ENCODE results near the gene SCD5.
"Not testable (repeated sequence)": the region's sequence is repeated elsewhere in the genome, so short reads cannot be mapped to it uniquely, and the experiment has no call there.

SCD5 gene

DNA sequence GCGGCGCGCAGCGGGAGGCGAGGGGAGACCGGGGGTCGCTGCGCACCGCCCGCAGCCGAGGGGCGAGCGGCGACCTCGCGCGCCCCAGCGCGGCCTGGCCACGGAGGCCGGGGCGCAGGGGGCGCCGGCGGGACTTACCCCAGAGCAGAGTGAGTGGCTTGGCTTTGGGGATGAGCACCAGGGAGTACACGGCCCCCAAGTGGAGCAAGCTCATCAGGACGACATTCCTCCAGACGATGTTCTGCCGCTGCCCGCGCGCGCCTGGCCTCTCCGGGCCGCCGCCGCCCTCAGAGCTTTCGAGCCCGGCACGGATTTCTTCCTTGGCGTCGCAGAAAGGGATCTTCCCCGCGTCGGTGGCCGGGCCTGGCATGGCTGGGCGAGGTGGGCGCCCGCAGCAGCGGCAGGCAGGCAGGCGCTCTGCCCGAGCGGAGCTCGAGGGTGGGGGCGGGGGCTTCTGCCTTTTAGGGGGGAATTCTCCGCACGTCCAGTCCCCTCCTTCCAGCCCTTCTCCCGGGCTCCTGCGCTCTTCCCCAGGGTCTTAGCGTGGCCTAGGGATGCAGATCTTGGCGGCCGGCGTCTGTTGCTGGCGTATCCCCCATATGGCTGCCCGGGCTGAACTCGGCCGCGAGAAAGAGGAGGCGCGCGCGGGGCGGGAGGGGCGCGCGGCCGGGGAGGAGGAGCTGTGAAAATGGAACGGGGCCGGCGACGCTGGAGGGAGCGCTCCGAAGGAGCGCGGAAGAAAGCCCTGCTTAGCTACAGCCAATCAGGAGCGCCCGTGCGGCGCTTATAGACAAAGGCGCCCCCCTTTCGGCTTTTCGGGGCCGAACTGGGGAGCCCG lies at the start of gene SCD5:
Gene SCD5 (minus strand): TSS at position 629 of the 838 bp plus-strand sequence. CDS start 259 bp downstream, at position 370.
- peak; percentile 6 for DNase-seq

DNA sequence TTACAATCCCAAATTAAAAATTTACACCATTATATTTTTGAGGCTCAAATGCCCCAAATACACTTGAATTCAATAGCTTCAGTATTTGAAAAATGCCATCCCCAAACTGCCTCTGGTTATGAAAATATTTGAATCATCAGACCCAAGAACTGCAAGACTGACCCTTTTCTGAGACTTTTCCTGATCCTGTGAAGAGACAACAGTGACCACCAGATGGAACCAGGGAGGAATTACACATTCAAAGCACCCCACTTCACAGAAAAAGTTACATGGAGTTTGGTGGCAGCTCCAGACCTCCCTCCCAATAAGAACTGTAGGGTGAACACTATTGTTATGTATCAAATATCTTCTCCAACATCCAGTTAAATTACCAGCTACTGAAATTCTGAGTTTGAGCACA lies 44.0 kb upstream of the SCD5 start:
- DNase-seq = no peak

DNA sequence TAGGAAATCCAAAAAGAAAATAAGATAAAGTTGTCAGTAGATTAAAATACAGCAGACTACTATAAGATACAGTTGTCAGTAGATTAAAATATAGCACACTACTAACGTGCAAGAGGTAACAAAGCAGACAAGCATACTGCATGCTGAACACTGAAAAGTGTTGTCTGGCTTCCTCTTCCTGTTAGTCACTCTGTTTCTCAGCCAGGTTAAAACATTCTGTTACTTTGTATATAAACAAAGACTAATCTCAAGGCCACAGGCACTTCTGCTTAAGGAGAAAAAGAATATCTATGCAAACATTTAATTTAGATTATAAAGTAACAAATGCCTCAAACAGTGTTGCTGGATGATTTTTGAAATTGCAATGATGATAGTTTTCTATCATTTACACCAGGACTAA lies 41.0 kb upstream of the SCD5 start:
- DNase-seq = no peak

DNA sequence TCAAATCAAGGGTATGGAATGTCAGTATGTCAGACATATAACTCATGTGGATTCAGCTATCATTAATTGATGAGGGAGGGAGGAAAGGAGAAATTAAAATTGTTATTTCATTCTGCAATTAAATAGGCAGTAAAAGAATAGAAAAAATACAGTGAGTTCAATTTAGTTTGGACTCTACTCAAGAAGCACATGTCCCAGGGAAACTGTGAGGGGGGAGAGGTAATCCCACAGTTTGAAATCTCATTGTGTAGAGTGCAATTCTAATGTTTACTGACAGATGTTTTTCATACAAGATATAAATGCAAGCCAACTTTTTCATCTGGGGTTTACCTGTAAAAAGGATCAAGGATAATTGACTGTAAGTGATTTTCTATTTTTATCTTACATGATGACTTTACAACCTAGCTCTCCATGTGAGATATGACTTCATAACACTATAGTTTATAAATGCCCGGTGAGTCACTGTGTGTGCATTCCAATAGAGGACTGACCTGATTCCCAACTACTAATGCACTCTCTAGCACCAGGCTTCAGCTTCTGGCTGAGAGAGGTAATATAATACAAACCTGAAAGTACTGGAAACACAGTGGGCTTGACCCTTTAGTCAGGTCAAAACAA lies 35.2 kb upstream of the SCD5 start:
- no peak for DNase-seq

DNA sequence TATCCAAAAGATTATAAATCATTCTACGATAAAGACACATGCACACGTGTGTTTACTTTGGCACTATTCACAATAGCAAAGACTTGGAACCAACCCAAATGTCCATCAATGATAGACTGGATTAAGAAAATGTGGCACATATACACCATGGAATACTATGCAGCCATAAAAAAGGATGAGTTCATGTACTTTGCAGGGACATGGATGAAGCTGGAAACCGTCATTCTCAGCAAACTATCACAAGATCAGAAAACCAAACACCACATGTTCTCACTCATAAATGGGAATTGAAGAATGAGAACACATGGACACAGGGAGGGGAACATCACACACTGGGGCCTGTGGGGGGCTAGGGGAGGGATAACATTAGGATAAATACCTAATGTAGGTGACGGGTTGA lies 34.5 kb upstream of the SCD5 start:
- DNase-seq = not testable (repeated sequence)

DNA sequence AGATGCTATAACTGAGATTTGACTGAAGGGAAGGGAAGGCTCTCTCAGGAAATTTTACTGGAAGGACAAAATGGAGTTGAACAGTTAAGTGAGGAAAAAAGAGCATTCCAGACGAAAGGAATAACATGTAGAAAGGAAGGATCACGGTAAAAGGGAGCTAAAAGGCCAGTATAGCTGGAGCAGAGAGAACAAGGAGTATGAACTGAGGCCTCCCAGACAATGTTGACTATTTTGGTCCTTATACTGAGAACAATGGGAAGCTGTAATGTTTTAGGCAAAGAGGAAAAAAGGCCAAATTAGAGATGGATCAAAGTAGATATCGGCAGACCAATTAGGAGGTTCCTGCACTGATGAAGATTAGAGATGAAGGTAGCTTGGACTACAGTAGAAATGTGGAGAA lies 26.8 kb upstream of the SCD5 start:
- no peak for DNase-seq

DNA sequence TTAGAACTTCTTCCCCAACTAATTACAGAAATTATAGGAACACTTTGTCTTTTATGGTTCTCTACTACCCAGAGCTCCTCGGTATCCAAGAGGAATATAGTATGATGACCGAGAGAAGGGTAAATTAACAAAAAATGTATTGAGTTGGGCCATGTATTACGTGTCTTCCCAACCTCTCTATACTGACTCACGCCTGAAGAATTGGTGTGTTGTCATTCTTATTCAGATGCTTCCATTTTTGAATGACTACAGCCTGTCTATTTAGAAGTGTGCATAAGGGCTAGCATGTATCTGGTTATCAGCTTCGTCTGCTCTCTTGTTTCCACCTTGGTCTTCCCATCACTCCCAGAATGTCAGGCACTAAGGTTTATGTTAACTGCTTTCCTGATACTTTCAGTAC lies 24.5 kb upstream of the SCD5 start:
- DNase-seq = no peak

DNA sequence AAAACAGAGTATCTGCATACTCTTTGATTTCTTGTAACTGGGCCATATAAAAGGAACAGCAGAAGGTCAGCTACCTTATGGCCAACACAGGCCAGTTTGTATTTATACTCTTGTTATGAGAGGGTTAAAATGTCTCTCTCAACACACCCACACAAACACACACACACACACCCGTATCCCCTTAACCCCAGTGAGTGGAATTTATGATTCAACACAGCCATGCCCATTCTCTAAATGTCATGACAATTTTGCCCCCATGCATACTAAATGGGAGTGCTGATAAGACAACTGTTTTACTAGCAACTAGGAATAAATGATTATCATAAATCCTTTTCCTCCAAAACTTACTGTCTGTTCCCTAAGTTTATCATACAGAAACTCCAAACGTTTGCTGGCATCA lies 22.1 kb upstream of the SCD5 start:
- no peak for DNase-seq

DNA sequence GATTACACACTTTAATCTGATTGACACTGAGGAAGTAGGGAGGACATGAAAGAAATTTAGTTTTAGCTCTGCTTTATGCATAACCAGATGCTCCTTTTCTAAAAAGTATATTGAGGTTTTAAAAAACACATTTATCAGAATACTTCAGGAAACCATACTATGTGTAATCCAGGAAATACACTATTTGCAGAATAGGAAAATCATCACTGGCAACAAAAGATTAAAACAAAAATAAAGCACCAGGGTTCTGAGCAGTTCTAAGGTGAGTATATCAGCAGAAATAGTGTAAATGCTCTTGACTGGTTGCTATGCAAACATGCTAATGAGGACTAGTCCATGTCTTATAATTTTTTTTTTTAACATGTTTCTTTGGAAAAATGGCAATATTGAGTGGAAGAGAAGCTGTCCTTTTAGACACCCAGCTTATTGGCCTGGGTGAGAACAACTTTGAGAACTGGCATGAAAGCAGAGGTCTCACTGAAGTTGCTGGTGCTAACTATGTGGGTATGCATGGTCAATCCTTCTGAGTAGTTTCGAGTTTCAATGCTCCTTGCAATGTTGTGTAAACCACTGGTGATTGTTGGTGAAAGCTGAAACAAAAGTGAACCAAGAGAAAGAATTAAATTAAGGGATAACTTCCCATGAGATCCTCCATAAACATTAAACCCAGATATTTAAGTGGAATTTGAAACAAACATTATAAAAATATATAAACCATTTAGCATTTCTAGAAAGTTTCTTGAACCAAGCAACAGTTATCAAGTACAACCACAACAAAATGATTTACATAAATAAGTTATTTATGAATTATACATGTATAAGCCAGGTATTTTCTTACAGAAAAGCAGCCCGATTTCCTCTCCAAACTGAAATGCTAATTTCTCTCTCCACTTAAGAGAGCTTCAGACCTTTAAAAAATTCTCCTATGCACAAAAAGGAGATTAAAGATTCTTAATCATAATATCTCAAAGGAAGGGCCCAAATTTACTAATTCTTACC lies 20.4 kb upstream of the SCD5 start:
- no peak for DNase-seq

DNA sequence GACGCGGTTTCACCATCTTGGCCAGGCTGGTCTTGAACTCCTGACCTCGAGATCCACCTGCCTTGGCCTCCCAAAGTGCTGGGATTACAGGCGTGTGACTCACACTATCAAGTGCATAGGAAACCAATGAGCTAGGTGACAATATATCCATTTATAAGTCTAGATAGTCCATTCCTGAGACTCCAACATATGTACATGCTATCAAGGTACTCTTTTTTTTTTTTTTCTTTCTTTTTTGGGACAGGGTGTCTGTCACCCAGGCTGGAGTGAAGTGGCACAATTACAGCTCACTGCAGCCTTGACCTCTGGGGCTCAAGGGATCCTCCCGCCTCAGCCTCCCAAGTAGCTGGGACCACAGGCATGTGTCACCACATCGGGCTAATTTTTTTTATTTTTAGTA lies 18.3 kb upstream of the SCD5 start:
- not testable (repeated sequence) for DNase-seq

DNA sequence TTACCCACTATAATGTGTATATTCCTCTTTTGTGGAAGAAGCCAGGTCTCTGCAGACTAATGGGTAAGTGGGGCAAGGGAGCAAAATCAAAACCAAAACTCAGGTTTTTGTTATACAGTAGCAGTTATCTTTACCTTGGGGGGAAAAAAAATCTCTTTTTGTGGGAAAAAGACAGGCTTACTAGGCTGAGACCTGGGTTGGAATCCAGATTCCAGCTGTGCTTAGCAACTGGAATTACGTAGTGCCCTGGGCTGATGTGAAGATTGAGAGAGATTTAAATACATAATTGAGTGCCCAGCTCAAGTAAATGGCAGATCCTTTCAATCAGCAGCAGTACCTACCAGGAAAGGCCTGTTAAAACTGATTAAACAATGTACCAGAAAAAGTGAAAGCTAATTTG lies 15.4 kb upstream of the SCD5 start:
- no peak for DNase-seq

DNA sequence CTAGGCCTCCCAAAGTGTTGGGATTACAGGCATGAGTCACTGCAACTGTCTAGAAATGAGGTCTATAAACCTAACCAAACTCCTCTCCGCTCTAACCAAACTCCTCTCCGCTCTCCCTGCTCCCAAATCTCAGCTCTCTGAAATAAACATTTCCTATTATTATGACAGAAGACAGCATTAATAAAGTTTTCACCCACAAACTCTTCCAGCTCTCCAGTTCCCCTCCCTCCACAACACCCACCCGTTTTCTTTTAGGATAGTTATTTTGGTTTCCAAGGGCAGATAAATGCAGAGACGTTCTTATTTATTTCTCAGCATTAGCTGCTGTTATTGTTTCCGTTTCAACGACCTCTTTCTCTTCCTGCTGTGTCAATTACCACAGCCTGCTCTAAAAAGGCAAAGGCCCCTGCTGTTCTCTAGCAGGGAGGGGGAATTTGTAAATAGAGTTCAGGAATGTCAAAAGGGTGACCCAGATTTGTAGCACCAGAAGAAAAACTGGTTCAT lies 13.3 kb upstream of the SCD5 start:
- DNase-seq = no peak

DNA sequence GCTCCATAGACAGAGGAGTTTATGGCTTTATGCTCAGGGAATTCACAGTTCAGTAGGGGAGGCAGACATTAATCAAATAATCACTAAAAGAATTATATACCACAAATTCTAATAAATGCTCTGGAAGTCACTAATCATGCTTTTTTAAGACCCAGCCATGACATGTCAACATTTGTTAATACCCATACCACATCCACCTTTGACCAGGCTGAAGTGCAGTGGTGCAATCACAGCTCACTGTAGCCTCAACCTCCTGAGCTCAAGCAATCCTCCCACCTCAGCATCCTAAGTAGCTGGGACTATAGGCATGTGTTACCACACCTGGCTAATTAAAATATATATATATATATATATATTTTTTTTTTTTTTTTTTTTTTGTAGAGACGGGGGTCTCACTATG lies 12.8 kb upstream of the SCD5 start:
- no peak for DNase-seq

DNA sequence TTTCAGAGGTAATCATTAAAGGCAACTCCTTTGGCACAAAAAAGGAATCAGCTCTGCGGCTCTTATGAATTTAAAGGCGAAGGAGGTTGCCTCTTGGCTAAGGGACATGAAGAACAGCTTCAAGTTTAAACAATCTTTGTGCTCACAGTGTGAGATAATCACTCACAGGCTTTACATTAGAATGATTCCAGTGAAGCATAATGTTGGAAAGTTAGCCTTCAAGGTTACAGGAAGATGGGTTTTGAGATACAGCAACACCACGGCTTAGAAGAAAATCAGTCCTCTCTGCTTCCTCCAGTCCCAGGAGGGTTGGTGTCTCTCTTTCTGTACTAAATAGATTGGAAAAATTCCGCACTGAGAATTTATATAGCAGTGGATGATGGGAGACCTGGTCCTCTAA lies 11.6 kb upstream of the SCD5 start:
- no peak for DNase-seq

DNA sequence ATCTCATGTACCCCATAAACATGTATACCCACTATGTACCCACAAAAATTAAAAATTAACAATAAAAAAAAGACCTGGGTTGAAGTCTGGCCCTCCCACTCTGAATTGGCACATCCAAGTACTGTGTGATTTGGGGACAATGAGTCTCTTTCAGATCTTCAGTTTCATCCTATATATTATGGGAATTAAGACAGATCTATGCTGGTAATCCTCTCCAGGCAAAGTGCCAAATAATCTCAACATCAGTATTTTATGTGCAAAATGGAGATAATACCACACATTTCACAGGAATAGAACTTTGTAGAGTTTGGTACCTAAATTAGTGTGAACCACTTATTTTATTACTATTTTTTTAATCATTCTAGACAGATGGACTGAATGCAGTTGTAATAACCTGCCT lies 11.0 kb upstream of the SCD5 start:
- no peak for DNase-seq

DNA sequence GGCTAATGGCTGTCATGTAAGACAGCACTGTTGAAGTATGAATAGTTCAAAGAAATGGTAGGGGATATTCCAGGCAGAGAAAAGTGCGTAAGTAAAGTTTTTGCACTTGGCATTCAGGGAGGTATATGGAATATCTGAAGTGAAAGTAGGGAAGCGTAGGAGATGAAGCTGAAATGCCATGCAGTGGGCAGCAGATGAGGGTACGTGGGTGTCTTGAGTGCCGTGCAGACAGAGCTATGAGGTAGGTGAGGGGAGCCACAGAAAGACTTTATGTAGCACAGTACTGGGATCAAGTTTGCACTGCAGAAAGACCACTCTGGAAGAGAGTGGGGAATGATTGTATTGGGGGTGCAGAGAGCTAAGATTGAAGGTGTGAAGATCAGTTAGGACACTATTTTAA lies 5.2 kb upstream of the SCD5 start:
- no peak for DNase-seq

DNA sequence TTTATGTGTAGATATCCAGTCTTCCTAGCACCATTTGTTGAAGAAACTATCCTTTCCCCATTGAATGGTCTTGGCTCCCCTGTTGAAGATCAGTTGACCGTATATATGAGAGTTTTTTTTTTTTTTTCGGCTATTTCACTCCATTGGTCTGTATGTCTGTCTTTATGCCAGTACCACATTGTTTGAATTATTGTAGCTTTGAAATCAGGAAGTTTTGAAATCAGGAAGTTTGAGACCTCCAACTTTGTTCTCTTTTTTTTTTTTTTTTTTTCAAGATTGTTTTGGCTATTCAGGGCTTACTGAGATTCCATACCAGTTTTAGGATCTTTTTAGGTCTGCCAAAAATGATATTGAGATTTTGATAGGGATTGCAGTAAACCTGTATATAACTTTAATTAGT lies 4.3 kb upstream of the SCD5 start:
- no peak for DNase-seq

DNA sequence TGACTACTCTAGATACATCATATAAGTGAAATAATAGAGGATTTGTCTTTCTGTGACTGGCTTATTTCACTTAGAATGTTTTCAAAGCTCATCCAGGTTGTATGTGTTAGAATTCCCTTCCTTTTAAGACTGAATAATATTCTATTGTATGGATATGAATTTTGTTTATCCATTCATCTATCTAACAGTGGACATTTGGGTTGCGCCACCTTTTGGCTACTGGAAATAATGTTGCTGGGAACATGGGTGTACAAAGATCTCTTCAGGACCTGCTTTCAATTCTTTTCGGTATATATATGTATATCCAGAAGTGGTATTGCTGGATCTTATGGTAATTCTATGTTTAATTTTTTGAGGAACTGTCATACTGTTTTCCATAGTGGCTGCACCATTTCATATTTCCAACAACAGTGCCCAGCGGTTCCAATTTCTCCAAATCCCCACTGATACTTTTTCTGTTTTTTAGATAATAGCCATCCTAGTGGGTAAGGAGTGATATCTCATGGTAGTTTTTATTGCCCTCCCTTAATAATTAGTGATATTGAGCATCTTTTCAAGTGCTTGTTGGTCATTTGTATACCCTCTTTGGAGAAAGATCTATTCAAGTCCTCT lies 3.4 kb upstream of the SCD5 start:
- DNase-seq = no peak

DNA sequence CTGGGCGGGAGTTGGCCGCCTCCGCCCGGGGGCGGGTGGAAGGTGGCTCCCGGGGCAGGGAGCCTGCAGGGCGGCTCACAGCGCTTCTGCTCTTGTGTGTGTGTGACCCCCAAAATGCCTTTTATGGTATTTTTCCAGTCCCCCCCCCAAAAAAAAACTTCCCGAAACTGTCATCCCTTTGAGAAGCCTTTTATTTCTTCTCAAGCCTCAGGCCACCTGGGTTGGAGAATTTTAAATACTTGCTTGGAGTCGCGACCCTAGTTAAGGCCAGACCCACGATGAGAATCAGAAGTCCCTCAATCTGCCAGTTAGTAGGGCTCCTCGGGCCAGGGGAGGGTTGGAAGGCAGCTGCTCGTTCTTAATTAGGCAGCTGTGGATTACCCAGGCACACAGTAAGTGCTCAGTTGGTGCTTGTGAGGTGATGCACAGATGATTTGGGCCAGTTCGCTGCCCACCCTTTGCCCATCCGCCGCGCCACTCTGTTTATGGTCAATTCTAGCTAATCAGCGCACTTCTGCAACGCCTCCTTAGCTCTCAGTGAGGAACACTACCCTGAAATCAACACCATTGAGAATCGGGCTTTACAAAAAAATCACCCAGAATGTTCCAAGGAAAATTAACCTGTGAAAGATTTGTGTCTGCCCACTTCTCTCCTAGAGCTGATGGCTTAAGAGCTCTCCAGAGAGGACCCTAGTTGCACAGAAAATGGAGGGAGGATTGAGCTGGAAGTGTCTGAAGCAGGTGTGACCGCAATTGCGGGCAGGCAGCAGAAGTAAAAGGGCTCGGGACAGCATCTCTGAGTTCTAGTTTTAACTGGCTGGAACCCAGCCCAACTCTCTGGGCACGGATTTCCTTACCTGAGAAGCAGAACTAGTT lies 648 bp upstream of the SCD5 start:
- no peak for DNase-seq

DNA sequence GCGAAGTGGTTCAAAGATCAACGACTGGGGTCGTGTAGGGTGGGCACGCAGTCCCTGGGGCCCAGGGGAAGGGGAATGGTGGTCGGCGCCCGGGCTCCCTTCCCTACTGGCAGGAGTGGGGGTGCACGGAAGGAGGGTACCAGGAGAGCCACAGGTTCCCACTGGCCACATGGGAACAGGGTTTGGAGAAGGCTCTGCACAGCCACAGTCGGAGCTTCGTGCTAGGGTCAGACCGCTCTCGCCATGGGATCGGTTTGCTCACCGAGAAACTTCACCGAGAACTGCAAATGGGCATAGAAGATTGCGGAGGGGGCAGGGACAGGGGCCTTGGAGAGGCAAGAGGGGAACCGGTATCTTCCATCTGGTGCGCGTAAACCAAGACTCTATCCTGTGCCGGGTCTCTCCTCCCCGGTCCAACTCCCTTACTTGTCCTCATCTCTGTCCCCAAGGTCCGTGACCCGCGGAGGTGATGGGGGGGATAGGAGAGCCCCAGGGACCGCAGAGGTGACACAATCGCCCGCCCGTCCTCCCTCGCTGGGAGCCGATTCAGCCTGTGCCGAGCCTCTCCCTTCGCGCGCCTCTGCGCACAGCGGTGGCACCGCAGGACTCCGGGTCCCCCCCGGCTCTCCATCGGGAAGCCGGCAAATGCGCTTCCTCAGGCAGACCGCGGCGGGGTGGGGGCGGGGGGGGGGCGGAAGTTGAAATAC lies 1.0 kb downstream of the SCD5 start:
- no peak for DNase-seq

DNA sequence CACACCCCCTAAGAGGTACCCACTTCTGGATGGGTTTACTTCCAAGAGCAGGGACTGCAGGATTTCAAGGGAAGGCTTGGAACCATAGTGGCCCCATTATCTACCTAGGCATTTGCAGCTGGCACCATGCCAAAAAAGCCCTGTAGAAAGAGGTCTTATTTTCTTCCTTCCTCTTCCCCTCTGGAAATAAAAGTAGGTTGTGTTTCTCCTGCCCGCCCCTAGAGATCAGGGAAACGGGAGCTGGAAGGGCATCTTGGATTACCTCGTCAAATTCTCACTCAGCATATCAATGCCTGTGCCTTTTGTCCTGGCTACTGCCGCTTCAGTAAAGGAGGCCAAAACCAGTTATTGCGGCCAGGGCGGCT lies 1.6 kb downstream of the SCD5 start:
- DNase-seq = no peak
